ENCODE data around the gene SERPINB12. TPM values are rescaled to one million over a fixed set of nuclear protein-coding genes. Genes with fewer than 3 reads are reported as not detected.

The SERPINB12 gene
- total RNA-seq, 1 experiment from 2014 or later = not detected

GRCh38 chr18:63514888-63515678 lies 27.1 kb upstream of the SERPINB12 start:
- Histone ChIP-seq H3K14ac (ENCODE audit: insufficient read depth, low read length) (no peak overlapping the region), H3K4ac (ENCODE audit: low read depth, low read length) (no peak overlapping the region; the same call in 1 of the 2 replicates), H2BK5ac (ENCODE audit: insufficient read length, low read length) (no peak overlapping the region), H3K18ac (ENCODE audit: insufficient read length, low read depth, low read length) (no peak overlapping the region), H3K79me1 (ENCODE audit: insufficient read depth, low read depth, low read length, poor library complexity, severe bottlenecking) (no peaks in the 10 kb centered on the region), H3K23me2 (ENCODE audit: insufficient read length, low read depth, low read length, poor library complexity, severe bottlenecking) (peaks cover 2% of the 10 kb centered on the region), H3K23ac (ENCODE audit: insufficient read length, low read depth, low read length) (no peak overlapping the region), H3K79me2 (ENCODE audit: insufficient read depth, low read length) (no peaks in the 10 kb centered on the region), H2BK15ac (ENCODE audit: low read depth, low read length) (no peak overlapping the region), H4K8ac (replicated peaks; ENCODE audit: insufficient read length, low read depth, low read length) (no peak overlapping the region), H2BK20ac (ENCODE audit: low read depth, low read length, poor library complexity, severe bottlenecking) (no peak overlapping the region), H3K27me3 (ENCODE audit: insufficient read depth, low read length) (no peaks in the 10 kb centered on the region), H2AK5ac (ENCODE audit: insufficient read length, low read length) (no peak overlapping the region), H2BK120ac (ENCODE audit: low read depth, low read length, poor library complexity, severe bottlenecking) (no peak overlapping the region), H3K9me3 (ENCODE audit: control insufficient read depth, low read depth, low read length) (no peaks in the 10 kb centered on the region), H4K5ac (ENCODE audit: insufficient read length, low read depth, low read length) (no peak overlapping the region), H3K9ac (ENCODE audit: extremely low read depth, insufficient read length, low read length) (no peak overlapping the region), H3K56ac (ENCODE audit: insufficient read length, low read depth, low read length) (no peak overlapping the region), H2BK12ac (ENCODE audit: insufficient read length, low read depth, low read length) (no peak overlapping the region), H3K4me1 (ENCODE audit: insufficient read depth, low read length) (peaks cover 6% of the 10 kb centered on the region; the same call in 1 of the 2 replicates), H3T11ph (ENCODE audit: low read length) (peak overlapping the region; percentile 59), H3K27ac (ENCODE audit: insufficient read length, low read depth, low read length) (no peak overlapping the region), H3K4me2 (ENCODE audit: insufficient read depth, insufficient read length, low read length) (no peak overlapping the region), H2AFZ (ENCODE audit: low read length) (peak overlapping the region; percentile 52), H4K91ac (ENCODE audit: insufficient read length, low read depth, low read length) (no peak overlapping the region), H4K20me1 (ENCODE audit: control insufficient read depth, insufficient read depth, insufficient read length) (no peaks in the 10 kb centered on the region)
- Mint-ChIP-seq H3K4me1 (peaks cover 51 to 56% of the 10 kb centered on the region in 2 experiments), H3K27ac (peak overlapping the region; percentile 3 to 92 (median 39); a peak in 5 of 7 replicates), H3K27me3 (ENCODE audit: low read depth) (no peaks in the 10 kb centered on the region; the same call in 1 of the 2 replicates), H3K9me3 (no peaks in the 10 kb centered on the region), H3K4me3 (peak overlapping the region in 1 of 2 experiments; percentile 62; a peak in 1 of 5 replicates), H3K36me3 (ENCODE audit: insufficient read depth in 1 of 3, low read depth in 3 of 3) (no peaks in the 10 kb centered on the region)
- no peak for DNase-seq
- TF ChIP-seq CTCF (conservative IDR thresholded peaks at IDR 0.05) = no peak; the same call in none of the 3 replicates
- WGBS (ENCODE audit: extremely low coverage, insufficient read length, low lambda C conversion rate) = no CpG with 5 or more reads among the region's 9 CpGs
